Transverse colon (tissue), 4 donors: Measurements from ENCODE around the gene ESYT2.

ENCODE experiments used
- EP300 ChIP-seq: sonication (generic); formaldehyde crosslinking; IDR thresholded peaks from one replicate; pipeline ENCODE4 v1.6.1; 2017; ENCODE audit warnings: antibody characterized with exemption, low read depth
- POLR2A ChIP-seq: fragments of 450-650 bp; IDR thresholded peaks from one replicate; pipeline ENCODE4 v1.6.1; 2016; ENCODE audit warnings: antibody characterized with exemption, mild to moderate bottlenecking, moderate library complexity
- POLR2AphosphoS5 ChIP-seq, 3 donors: sonication (generic); formaldehyde crosslinking; IDR thresholded peaks; one replicate each; pipeline ENCODE4 v1.6.1; 2016; ENCODE audit warnings: antibody characterized with exemption in 3 of 3
- TF ChIP-seq, protein P1 (sequence below), 5 experiments: fragments of 200-600 bp in 3 of 5; fragments of 450-650 bp in 2 of 5; sonication (generic) in 3 of 5; IDR thresholded peaks; 1 replicate in 2 of 5; 2 replicates in 3 of 5; pipeline ENCODE4 v1.5.1; 2016 to 2017; ENCODE audit warnings: antibody characterized with exemption in 5 of 5, inconsistent platforms in 3 of 5, mild to moderate bottlenecking in 2 of 5, moderate library complexity in 1 of 5

GRCh38 chr7:158861004-158861787 lies 31.9 kb upstream of the ESYT2 start:
- TF ChIP-seq, protein P1, sequence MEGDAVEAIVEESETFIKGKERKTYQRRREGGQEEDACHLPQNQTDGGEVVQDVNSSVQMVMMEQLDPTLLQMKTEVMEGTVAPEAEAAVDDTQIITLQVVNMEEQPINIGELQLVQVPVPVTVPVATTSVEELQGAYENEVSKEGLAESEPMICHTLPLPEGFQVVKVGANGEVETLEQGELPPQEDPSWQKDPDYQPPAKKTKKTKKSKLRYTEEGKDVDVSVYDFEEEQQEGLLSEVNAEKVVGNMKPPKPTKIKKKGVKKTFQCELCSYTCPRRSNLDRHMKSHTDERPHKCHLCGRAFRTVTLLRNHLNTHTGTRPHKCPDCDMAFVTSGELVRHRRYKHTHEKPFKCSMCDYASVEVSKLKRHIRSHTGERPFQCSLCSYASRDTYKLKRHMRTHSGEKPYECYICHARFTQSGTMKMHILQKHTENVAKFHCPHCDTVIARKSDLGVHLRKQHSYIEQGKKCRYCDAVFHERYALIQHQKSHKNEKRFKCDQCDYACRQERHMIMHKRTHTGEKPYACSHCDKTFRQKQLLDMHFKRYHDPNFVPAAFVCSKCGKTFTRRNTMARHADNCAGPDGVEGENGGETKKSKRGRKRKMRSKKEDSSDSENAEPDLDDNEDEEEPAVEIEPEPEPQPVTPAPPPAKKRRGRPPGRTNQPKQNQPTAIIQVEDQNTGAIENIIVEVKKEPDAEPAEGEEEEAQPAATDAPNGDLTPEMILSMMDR (IDR thresholded peaks at IDR 0.05), result no peak
- TF ChIP-seq POLR2A (no peak), POLR2AphosphoS5 (IDR thresholded peaks at IDR 0.05) (no peak), EP300 (no peak)
